Measurements from ENCODE around the gene RASSF1. TPM values are rescaled to one million over a fixed set of nuclear protein-coding genes. Genes with fewer than 3 reads are reported as not detected.

Gene RASSF1
- total and polyA plus RNA-seq, 2 of the 13 experiments (the other 11 are each of a cell fraction or from before 2014, with no cell fraction given), result 10.2 to 27.5 TPM

DNA sequence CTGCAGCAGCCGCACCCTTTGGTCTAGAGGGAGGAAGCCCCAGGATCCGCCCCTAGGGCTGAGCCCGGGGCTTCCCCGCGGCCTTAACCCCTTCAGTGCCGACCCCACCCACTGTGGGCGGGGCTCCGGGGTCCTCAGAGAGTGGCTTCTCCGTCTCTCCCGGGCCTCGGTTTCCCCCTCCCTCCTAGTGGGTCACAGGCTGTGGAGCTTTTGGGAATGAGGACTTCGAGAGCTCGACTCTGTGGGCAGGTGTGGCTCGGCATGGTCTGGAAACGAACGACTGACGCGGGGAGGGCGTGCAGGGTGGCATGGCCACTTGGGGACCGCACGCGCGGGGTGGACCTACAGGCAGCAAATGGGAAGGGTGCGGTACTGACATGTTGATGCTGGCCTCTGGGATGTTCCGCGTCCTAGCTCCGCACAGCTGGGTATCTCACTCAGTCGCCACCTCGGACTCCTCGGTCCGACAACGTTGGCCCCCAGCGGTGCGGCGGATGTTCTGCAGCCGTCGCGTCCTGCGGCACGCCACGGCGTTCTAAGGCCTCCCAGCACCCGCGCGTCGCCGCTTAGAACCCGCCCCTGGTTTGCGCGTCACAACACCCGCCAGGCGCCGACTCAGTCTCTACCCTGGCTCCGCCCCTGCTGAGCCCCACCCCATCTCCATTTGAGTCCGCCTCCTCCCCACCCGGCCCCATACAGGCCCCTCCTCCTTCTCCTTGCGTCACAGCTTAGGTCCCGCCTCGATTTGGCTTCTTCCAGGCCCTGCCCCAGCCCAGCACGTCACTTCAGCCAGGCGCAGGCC lies 41.6 kb downstream of the RASSF1 start, which contains the start of the genes HYAL3 and NAA80 (continued):
- TF ChIP-seq ZC3H13 (CRISPR knock-in tag; IDR thresholded peaks at IDR 0.05) (no peak; the same call in none of the 2 replicates), THYN1 (CRISPR knock-in tag; IDR thresholded peaks at IDR 0.05; ENCODE audit: borderline replicate concordance, low read depth) (no peak), AGO1 (IDR thresholded peaks at IDR 0.05; ENCODE audit: low read depth, low read length, poor library complexity, severe bottlenecking) (peak; percentile 100), ZNF616 (CRISPR knock-in tag; IDR thresholded peaks at IDR 0.05; ENCODE audit: low read depth) (peak; percentile 78; the same call in 1 of the 2 replicates), POLR2AphosphoS5 (IDR thresholded peaks at IDR 0.05; ENCODE audit: low read depth, low read length) (peak; percentile 80), TOPORS (CRISPR knock-in tag; IDR thresholded peaks at IDR 0.05) (no peak), ZFP1 (CRISPR knock-in tag; IDR thresholded peaks at IDR 0.05) (0 out of 2 replicates have a peak, but pooled peaks have one; percentile 18), FOXK1 (CRISPR knock-in tag; IDR thresholded peaks at IDR 0.05; ENCODE audit: borderline replicate concordance, low read depth) (peak; percentile 9; the same call in 1 of the 2 replicates), NCOA5 (CRISPR knock-in tag; IDR thresholded peaks at IDR 0.05) (no peak), RORA (CRISPR knock-in tag; IDR thresholded peaks at IDR 0.05) (no peak), SNAPC2 (CRISPR knock-in tag; IDR thresholded peaks at IDR 0.05) (no peak), TSC22D2 (CRISPR knock-in tag; IDR thresholded peaks at IDR 0.05; ENCODE audit: borderline replicate concordance) (no peak), KDM6A (CRISPR knock-in tag; IDR thresholded peaks at IDR 0.05; ENCODE audit: low read depth) (0 out of 2 replicates have a peak, but pooled peaks have one; percentile 18), ZNF746 (CRISPR knock-in tag; IDR thresholded peaks at IDR 0.05) (no peak), ZNF674 (CRISPR knock-in tag; IDR thresholded peaks at IDR 0.05; ENCODE audit: low read depth) (no peak), ZNF607 (CRISPR knock-in tag; IDR thresholded peaks at IDR 0.05; ENCODE audit: borderline replicate concordance) (peak; percentile 26; the same call in 1 of the 2 replicates), ZNF7 (CRISPR knock-in tag; IDR thresholded peaks at IDR 0.05) (no peak)
- TF ChIP-seq, protein P1, sequence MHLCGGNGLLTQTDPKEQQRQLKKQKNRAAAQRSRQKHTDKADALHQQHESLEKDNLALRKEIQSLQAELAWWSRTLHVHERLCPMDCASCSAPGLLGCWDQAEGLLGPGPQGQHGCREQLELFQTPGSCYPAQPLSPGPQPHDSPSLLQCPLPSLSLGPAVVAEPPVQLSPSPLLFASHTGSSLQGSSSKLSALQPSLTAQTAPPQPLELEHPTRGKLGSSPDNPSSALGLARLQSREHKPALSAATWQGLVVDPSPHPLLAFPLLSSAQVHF (CRISPR knock-in tag; IDR thresholded peaks at IDR 0.05), result 0 out of 2 replicates have a peak, but pooled peaks have one; percentile 72
- TF ChIP-seq, protein P2, sequence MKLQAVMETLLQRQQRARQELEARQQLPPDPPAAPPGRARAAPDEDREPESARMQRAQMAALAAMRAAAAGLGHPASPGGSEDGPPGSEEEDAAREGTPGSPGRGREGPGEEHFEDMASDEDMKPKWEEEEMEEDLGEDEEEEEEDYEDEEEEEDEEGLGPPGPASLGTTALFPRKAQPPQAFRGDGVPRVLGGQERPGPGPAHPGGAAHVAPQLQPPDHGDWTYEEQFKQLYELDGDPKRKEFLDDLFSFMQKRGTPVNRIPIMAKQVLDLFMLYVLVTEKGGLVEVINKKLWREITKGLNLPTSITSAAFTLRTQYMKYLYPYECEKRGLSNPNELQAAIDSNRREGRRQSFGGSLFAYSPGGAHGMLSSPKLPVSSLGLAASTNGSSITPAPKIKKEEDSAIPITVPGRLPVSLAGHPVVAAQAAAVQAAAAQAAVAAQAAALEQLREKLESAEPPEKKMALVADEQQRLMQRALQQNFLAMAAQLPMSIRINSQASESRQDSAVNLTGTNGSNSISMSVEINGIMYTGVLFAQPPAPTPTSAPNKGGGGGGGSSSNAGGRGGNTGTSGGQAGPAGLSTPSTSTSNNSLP (IDR thresholded peaks at IDR 0.05; ENCODE audit: low read depth, low read length), result no peak
- TF ChIP-seq, protein P3, sequence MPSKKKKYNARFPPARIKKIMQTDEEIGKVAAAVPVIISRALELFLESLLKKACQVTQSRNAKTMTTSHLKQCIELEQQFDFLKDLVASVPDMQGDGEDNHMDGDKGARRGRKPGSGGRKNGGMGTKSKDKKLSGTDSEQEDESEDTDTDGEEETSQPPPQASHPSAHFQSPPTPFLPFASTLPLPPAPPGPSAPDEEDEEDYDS (CRISPR knock-in tag; IDR thresholded peaks at IDR 0.05), result no peak; the same call in 1 of the 2 replicates
- TF ChIP-seq, protein P4, sequence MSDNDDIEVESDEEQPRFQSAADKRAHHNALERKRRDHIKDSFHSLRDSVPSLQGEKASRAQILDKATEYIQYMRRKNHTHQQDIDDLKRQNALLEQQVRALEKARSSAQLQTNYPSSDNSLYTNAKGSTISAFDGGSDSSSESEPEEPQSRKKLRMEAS (IDR thresholded peaks at IDR 0.05), result peak; percentile 86
- TF ChIP-seq, protein P5, sequence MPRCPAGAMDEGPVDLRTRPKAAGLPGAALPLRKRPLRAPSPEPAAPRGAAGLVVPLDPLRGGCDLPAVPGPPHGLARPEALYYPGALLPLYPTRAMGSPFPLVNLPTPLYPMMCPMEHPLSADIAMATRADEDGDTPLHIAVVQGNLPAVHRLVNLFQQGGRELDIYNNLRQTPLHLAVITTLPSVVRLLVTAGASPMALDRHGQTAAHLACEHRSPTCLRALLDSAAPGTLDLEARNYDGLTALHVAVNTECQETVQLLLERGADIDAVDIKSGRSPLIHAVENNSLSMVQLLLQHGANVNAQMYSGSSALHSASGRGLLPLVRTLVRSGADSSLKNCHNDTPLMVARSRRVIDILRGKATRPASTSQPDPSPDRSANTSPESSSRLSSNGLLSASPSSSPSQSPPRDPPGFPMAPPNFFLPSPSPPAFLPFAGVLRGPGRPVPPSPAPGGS (CRISPR knock-in tag; IDR thresholded peaks at IDR 0.05), result peak; percentile 94; the same call in 1 of the 2 replicates
- TF ChIP-seq, protein P6, sequence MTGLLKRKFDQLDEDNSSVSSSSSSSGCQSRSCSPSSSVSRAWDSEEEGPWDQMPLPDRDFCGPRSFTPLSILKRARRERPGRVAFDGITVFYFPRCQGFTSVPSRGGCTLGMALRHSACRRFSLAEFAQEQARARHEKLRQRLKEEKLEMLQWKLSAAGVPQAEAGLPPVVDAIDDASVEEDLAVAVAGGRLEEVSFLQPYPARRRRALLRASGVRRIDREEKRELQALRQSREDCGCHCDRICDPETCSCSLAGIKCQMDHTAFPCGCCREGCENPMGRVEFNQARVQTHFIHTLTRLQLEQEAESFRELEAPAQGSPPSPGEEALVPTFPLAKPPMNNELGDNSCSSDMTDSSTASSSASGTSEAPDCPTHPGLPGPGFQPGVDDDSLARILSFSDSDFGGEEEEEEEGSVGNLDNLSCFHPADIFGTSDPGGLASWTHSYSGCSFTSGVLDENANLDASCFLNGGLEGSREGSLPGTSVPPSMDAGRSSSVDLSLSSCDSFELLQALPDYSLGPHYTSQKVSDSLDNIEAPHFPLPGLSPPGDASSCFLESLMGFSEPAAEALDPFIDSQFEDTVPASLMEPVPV (CRISPR knock-in tag; IDR thresholded peaks at IDR 0.05), result peak; percentile 39; the same call in 1 of the 2 replicates
